SK-N-SH (cell line): ENCODE measurements around the gene KIFC3. TPM values are rescaled to one million over a fixed set of nuclear protein-coding genes. Genes with fewer than 3 reads are reported as not detected.

Experiments used
- CTCF ChIA-PET: fragments of 300-600, 350-600 bp; formaldehyde crosslinking; extraction: SDS; loops from one replicate; lab custom pipeline; 2021; lab: Yijun Ruan, JAX
- POLR2A ChIA-PET: fragments of 350-600 bp; sonication (Branson Sonifier 250); formaldehyde crosslinking; extraction: SDS; loops from one replicate; lab custom pipeline; 2020; ENCODE audit warnings: antibody characterized with exemption, inconsistent platforms; lab: Yijun Ruan, JAX
- DNase-seq: peaks from one replicate; pipeline ENCODE4 v3.0.0; 2012
- H2AFZ ChIP-seq: fragments of 200-600 bp; sonication (generic); 2 replicates; pipeline ENCODE4 v1.8.1; 2016; ENCODE audit warnings: antibody characterized with exemption, mild to moderate bottlenecking, low read depth
- H3F3A ChIP-seq: fragments of 200-600 bp; sonication (generic); replicated peaks from 2 replicates; pipeline ENCODE3; 2016; ENCODE audit warnings: antibody characterized with exemption, mild to moderate bottlenecking; ENCODE audit not compliant: insufficient read depth
- H3K27ac ChIP-seq, 2 experiments: fragments of 200-500 bp in 1 of 2; fragments of 200-600 bp in 1 of 2; sonication (Bioruptor generic) in 1 of 2; sonication (generic), shearing (Covaris generic) in 1 of 2; 2 replicates each; pipeline versions ENCODE4 v1.5.1 to v1.6.1; 2014 to 2016; ENCODE audit warnings: low read depth in 2 of 2, inconsistent platforms in 1 of 2, low read length in 1 of 2, mild to moderate bottlenecking in 1 of 2, mixed read lengths in 1 of 2
- H3K27me3 ChIP-seq: fragments of 200-600 bp; sonication (generic), shearing (Covaris generic); 2 replicates; pipeline ENCODE4 v1.6.1; 2016; ENCODE audit warnings: mixed run types; ENCODE audit not compliant: insufficient read depth
- H3K36me3 ChIP-seq, 2 experiments: fragments of 200-500 bp in 1 of 2; fragments of 200-600 bp in 1 of 2; sonication (Bioruptor generic) in 1 of 2; sonication (generic) in 1 of 2; replicated peaks in 1 of 2; 2 replicates each; pipeline versions ENCODE3 to v1.5.1; 2014 to 2016; ENCODE audit warnings: low read length in 1 of 2, mild to moderate bottlenecking in 1 of 2; ENCODE audit not compliant: insufficient read depth in 2 of 2, control insufficient read depth in 1 of 2
- H3K4me1 ChIP-seq, 2 experiments: fragments of 200-500 bp in 1 of 2; fragments of 200-600 bp in 1 of 2; sonication (Bioruptor generic) in 1 of 2; sonication (generic), shearing (Covaris generic) in 1 of 2; 2 replicates each; pipeline versions ENCODE4 v1.5.1 to v1.6.1; 2014 to 2016; ENCODE audit warnings: low read depth in 1 of 2, low read length in 1 of 2, mixed run types in 1 of 2; ENCODE audit not compliant: insufficient read depth in 2 of 2, control insufficient read depth in 1 of 2
- H3K4me2 ChIP-seq: fragments of 200-600 bp; sonication (generic), shearing (Covaris generic); 2 replicates; pipeline ENCODE4 v1.6.1; 2017; ENCODE audit warnings: mixed run types
- H3K4me3 ChIP-seq, 2 experiments: fragments of 200-500 bp in 1 of 2; fragments of 200-600 bp in 1 of 2; sonication (Bioruptor generic) in 1 of 2; sonication (generic), shearing (Covaris generic) in 1 of 2; 2 replicates each; pipeline versions ENCODE4 v1.5.1 to v1.8.1; 2014 to 2016; ENCODE audit warnings: low read depth in 2 of 2, inconsistent platforms in 1 of 2, low read length in 1 of 2, mild to moderate bottlenecking in 1 of 2, mixed read lengths in 1 of 2, moderate library complexity in 1 of 2
- H3K79me2 ChIP-seq: fragments of 200-600 bp; sonication (generic); 2 replicates; pipeline ENCODE4 v1.8.1; 2017; ENCODE audit warnings: mild to moderate bottlenecking; ENCODE audit not compliant: insufficient read depth
- H3K9ac ChIP-seq: fragments of 200-600 bp; sonication (generic); 2 replicates; pipeline ENCODE4 v1.6.1; 2017; ENCODE audit warnings: mixed run types
- H3K9me2 ChIP-seq: fragments of 200-600 bp; sonication (generic); 2 replicates; pipeline ENCODE4 v1.6.1; 2017; ENCODE audit warnings: mixed run types
- H3K9me3 ChIP-seq: fragments of 200-600 bp; sonication (generic); 2 replicates; pipeline ENCODE4 v1.6.1; 2017; ENCODE audit warnings: mixed run types, mild to moderate bottlenecking, moderate library complexity
- H4K20me1 ChIP-seq: fragments of 200-600 bp; sonication (generic); 2 replicates; pipeline ENCODE4 v1.6.1; 2017; ENCODE audit warnings: mild to moderate bottlenecking, mixed run types; ENCODE audit not compliant: insufficient read depth
- CHD2 ChIP-seq: fragments of 150-350 bp; IDR thresholded peaks from 2 replicates; pipeline ENCODE4 v1.6.1; 2018; ENCODE audit warnings: low read length; ENCODE audit not compliant: partially characterized antibody
- EP300 ChIP-seq, 2 experiments: IDR thresholded peaks; 2 replicates each; pipeline versions ENCODE4 v1.4.0 to v1.6.1; 2012; ENCODE audit warnings: borderline replicate concordance in 1 of 2, low read depth in 1 of 2, low read length in 1 of 2
- FOSL2 ChIP-seq: IDR thresholded peaks from 2 replicates; pipeline ENCODE4 v1.4.0; 2012; ENCODE audit warnings: low read depth, mild to moderate bottlenecking, moderate library complexity, borderline replicate concordance
- FOXM1 ChIP-seq: IDR thresholded peaks from 2 replicates; pipeline ENCODE4 v1.4.0; 2012; ENCODE audit warnings: low read depth, mild to moderate bottlenecking
- GABPA ChIP-seq: IDR thresholded peaks from 2 replicates; pipeline ENCODE4 v1.4.0; 2012; ENCODE audit warnings: low read depth, mild to moderate bottlenecking
- GATA2 ChIP-seq: sonication (generic); formaldehyde crosslinking; IDR thresholded peaks from 2 replicates; pipeline ENCODE4 v1.5.0; 2020; ENCODE audit warnings: mild to moderate bottlenecking, missing genetic modification reagents
- NFIC ChIP-seq: IDR thresholded peaks from 2 replicates; pipeline ENCODE4 v1.4.0; 2012; ENCODE audit warnings: borderline replicate concordance
- NRF1 ChIP-seq: IDR thresholded peaks from 2 replicates; pipeline ENCODE4 v1.6.1; 2012; ENCODE audit warnings: low read depth, mild to moderate bottlenecking, low read length
- RAD21 ChIP-seq: IDR thresholded peaks from 2 replicates; pipeline ENCODE4 v1.6.1; 2012; ENCODE audit warnings: mild to moderate bottlenecking, low read length
- RXRA ChIP-seq: IDR thresholded peaks from 2 replicates; pipeline ENCODE4 v1.4.0; 2012; ENCODE audit warnings: low read depth, mild to moderate bottlenecking, borderline replicate concordance
- SMC3 ChIP-seq: IDR thresholded peaks from 2 replicates; pipeline ENCODE4 v1.6.1; 2012; ENCODE audit warnings: low read depth, low read length, improper control_type of control experiment
- TAF1 ChIP-seq: IDR thresholded peaks from 2 replicates; pipeline ENCODE4 v1.6.1; 2012; ENCODE audit warnings: low read depth, mild to moderate bottlenecking, low read length, moderate library complexity, borderline replicate concordance
- YY1 ChIP-seq: IDR thresholded peaks from 2 replicates; pipeline ENCODE4 v1.4.0; 2012; ENCODE audit warnings: low read depth, mild to moderate bottlenecking
- WGBS: methylation state at CpG from one replicate; pipeline ENCODE4 v1.1.6; 2017; ENCODE audit warnings: low lambda C conversion rate; 5-methylcytosine and 5-hydroxymethylcytosine counted together
- polyA plus RNA-seq, 3 experiments: library from polyadenylated mRNA; depleted of rRNA; stranded (reverse); fragments of >200 nt; gene quantifications; 2 replicates each; pipeline ENCODE4 v1.2.3, GENCODE V29; 2012
- TF ChIP-seq, protein P1 (sequence below): IDR thresholded peaks from 2 replicates; pipeline ENCODE4 v1.4.0; 2012; ENCODE audit warnings: low read depth
- TF ChIP-seq, protein P2 (sequence below): fragments of 150-350 bp; IDR thresholded peaks from 2 replicates; pipeline ENCODE4 v1.6.1; 2017; ENCODE audit warnings: antibody characterized with exemption, low read length, low read depth, borderline replicate concordance
- TF ChIP-seq, protein P3 (sequence below): fragments of 150-350 bp; IDR thresholded peaks from 2 replicates; pipeline ENCODE4 v1.6.1; 2016; ENCODE audit warnings: mild to moderate bottlenecking, low read depth, low read length

Gene KIFC3
- polyA plus RNA-seq, 1 of the 3 experiments (the other 2 are of a cell fraction) = 65.4 TPM

DNA sequence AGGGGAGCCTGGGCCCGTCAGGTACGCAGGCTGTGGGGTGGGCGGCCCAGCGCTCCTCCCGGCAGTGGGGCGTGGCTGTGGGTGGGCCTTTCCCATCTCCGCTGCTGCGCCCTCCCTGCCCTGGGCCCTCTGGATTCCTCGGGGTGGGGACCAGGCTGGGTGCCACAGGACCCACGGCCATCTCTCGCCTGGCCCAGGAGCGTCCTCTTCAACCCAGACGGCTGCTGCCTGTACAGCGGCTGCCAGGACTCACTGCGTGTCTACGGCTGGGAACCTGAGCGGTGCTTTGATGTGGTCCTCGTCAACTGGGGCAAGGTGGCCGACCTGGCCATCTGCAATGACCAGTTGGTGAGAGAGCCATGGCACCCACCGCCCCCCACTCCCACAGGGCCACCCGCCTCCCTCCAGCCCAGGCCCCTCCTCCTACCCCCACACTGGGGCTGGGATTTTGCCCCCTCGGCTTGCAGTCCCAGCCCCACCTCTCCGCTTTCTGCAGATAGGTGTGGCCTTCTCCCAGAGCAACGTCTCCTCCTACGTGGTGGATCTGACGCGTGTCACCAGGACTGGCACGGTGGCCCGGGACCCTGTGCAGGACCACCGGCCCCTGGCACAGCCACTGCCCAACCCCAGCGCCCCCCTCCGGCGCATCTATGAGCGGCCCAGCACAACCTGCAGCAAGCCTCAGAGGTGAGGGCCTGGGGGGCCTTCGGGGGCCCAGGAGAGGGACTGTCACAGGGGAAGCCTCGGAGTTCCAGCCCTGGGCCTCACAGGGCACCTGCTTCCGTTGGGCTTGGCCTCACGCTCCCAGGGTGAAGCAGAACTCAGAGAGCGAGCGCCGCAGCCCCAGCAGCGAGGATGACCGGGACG, 49.5 kb downstream of the KIFC3 start:
- H3K36me3 ChIP-seq = peaks cover 3 to 37% of the 10 kb centered on the region in 2 experiments
- no peaks in the 10 kb centered on the region for H3K9me3 ChIP-seq
- H2AFZ ChIP-seq = no peak overlapping the region
- H3K9me2 ChIP-seq = no peaks in the 10 kb centered on the region
- no peaks in the 10 kb centered on the region for H3K27me3 ChIP-seq
- ChIA-PET POLR2A (no interaction called here), CTCF (interaction anchor here (1.4 kb wide), 1 partner anchor 176 kb away, joined by 4 read pairs; no protein-coding TSS in a partner anchor)
- no peak overlapping the region for H3K9ac ChIP-seq
- no peak overlapping the region for H3K4me3 ChIP-seq
- 0 out of 2 replicates have a peak, but pooled peaks cover 2% of the 10 kb centered on the region for H4K20me1 ChIP-seq
- no peak overlapping the region for H3K27ac ChIP-seq
- H3K4me2 ChIP-seq = no peak overlapping the region
- H3K79me2 ChIP-seq = no peaks in the 10 kb centered on the region
- no peak for TF ChIP-seq SMC3
- TF ChIP-seq, protein P1, sequence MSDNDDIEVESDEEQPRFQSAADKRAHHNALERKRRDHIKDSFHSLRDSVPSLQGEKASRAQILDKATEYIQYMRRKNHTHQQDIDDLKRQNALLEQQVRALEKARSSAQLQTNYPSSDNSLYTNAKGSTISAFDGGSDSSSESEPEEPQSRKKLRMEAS = no peak
- TF ChIP-seq CHD2 = no peak
- TF ChIP-seq TAF1 = no peak
- TF ChIP-seq NFIC = no peak
- no peak for TF ChIP-seq RXRA
- no peak for TF ChIP-seq GABPA
- TF ChIP-seq, protein P2, sequence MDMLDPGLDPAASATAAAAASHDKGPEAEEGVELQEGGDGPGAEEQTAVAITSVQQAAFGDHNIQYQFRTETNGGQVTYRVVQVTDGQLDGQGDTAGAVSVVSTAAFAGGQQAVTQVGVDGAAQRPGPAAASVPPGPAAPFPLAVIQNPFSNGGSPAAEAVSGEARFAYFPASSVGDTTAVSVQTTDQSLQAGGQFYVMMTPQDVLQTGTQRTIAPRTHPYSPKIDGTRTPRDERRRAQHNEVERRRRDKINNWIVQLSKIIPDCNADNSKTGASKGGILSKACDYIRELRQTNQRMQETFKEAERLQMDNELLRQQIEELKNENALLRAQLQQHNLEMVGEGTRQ = no peak
- TF ChIP-seq FOXM1 = no peak
- TF ChIP-seq, protein P3, sequence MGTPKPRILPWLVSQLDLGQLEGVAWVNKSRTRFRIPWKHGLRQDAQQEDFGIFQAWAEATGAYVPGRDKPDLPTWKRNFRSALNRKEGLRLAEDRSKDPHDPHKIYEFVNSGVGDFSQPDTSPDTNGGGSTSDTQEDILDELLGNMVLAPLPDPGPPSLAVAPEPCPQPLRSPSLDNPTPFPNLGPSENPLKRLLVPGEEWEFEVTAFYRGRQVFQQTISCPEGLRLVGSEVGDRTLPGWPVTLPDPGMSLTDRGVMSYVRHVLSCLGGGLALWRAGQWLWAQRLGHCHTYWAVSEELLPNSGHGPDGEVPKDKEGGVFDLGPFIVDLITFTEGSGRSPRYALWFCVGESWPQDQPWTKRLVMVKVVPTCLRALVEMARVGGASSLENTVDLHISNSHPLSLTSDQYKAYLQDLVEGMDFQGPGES = no peak
- no peak for TF ChIP-seq NRF1
- H3K4me1 ChIP-seq = no peaks in the 10 kb centered on the region; a peak in 1 of 4 replicates
- H3F3A ChIP-seq = peaks cover 4% of the 10 kb centered on the region
- no peak for DNase-seq
- WGBS = 96% methylated on average over 4 of the region's 44 CpGs

DNA sequence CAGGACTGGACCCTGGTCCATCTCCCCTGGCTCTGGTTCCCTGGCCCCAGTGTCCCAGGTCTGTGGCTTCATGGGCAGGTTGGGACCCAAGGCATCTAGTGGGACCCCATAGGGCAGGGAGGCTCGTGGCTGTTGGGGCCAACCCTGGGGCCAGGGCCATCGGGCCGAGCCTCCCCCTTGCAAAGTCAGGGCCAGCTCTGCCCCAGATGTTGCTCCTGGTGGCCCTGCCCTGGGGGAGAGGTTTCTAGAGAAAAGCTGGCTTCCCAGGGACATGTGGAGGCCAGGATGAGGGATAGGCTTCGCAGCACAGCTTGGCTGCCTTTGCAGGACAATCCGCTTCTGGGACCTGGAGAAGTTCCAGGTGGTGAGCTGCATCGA, 50.1 kb downstream of the KIFC3 start:
- H3K4me1 ChIP-seq = no peaks in the 10 kb centered on the region; a peak in 1 of 4 replicates
- no peak overlapping the region for H3K4me2 ChIP-seq
- no peak overlapping the region for H3K4me3 ChIP-seq
- no peak for TF ChIP-seq TAF1
- TF ChIP-seq EP300 (IDR thresholded peaks at IDR 0.05; ENCODE audit: borderline replicate concordance in 1 of 2, low read depth in 1 of 2, low read length in 1 of 2) = no peak
- no peak for TF ChIP-seq RAD21
- no peak for TF ChIP-seq FOSL2
- TF ChIP-seq GATA2 (CRISPR knock-in tag) = no peak
- TF ChIP-seq RXRA = no peak
- no peak for TF ChIP-seq YY1
- DNase-seq = no peak
- peaks cover 3 to 36% of the 10 kb centered on the region in 2 experiments for H3K36me3 ChIP-seq
- H4K20me1 ChIP-seq = 0 out of 2 replicates have a peak, but pooled peaks cover 2% of the 10 kb centered on the region
- no peak overlapping the region for H3K9ac ChIP-seq
- ChIA-PET POLR2A (no interaction called here), CTCF (interaction anchor here (1.4 kb wide), 1 partner anchor 176 kb away, joined by 4 read pairs; no protein-coding TSS in a partner anchor)
- H3K27me3 ChIP-seq = no peaks in the 10 kb centered on the region
- WGBS = 100% methylated on average over 2 of the region's 6 CpGs
- H2AFZ ChIP-seq = no peak overlapping the region
- no peaks in the 10 kb centered on the region for H3K79me2 ChIP-seq
- H3K27ac ChIP-seq = no peak overlapping the region
- no peaks in the 10 kb centered on the region for H3K9me2 ChIP-seq
- no peaks in the 10 kb centered on the region for H3F3A ChIP-seq
- H3K9me3 ChIP-seq = no peaks in the 10 kb centered on the region
